NCI-H2029 treated with DMSO at 0.1 percent for 48 hours (cell line): ENCODE data around the gene SPATA7.
"Not testable (repeated sequence)": the region's sequence is repeated elsewhere in the genome, so short reads cannot be mapped to it uniquely, and the experiment has no call there.

Experiments used
- DNase-seq: peaks from one replicate; lab custom pipeline; 2025; lab: John Stamatoyannopoulos, UW

Gene SPATA7

GRCh38 chr14:88385212-88386101 lies at the start of gene SPATA7:
TSS of gene SPATA7 (plus strand) at chr14:88385657. CDS start at chr14:88385819, 162 bp downstream.
- peak; percentile 27 for DNase-seq

GRCh38 chr14:88340357-88340756 lies 45.1 kb upstream of the SPATA7 start:
- no peak for DNase-seq

GRCh38 chr14:88342980-88343379 lies 42.5 kb upstream of the SPATA7 start:
- DNase-seq = no peak

GRCh38 chr14:88346048-88346639 lies 39.3 kb upstream of the SPATA7 start:
- DNase-seq = no peak

GRCh38 chr14:88348546-88348945 lies 36.9 kb upstream of the SPATA7 start:
- DNase-seq = no peak

- DNase-seq = peak; percentile 60
Observed at GRCh38 chr14:88351966-88352691, 33.3 kb upstream of the SPATA7 start.

GRCh38 chr14:88352698-88353097 lies 32.8 kb upstream of the SPATA7 start:
- peak; percentile 84 for DNase-seq

GRCh38 chr14:88354358-88354757 lies 31.1 kb upstream of the SPATA7 start:
- no peak for DNase-seq

GRCh38 chr14:88359500-88359899 lies 26.0 kb upstream of the SPATA7 start:
- DNase-seq = no peak

GRCh38 chr14:88363644-88364043 lies 21.8 kb upstream of the SPATA7 start:
- DNase-seq = no peak

- DNase-seq = no peak
Observed at GRCh38 chr14:88364710-88365413, 20.6 kb upstream of the SPATA7 start.

- no peak for DNase-seq
Observed at GRCh38 chr14:88369496-88369895, 16.0 kb upstream of the SPATA7 start.

- no peak for DNase-seq
Observed at GRCh38 chr14:88379706-88380343, 5.6 kb upstream of the SPATA7 start.

- no peak for DNase-seq
Observed at GRCh38 chr14:88380405-88380804, 5.1 kb upstream of the SPATA7 start.

GRCh38 chr14:88381634-88382033 lies 3.8 kb upstream of the SPATA7 start:
- not testable (repeated sequence) for DNase-seq

GRCh38 chr14:88384718-88385117 lies 739 bp upstream of the SPATA7 start:
- DNase-seq = no peak

GRCh38 chr14:88386256-88386794 lies 868 bp downstream of the SPATA7 start:
- no peak for DNase-seq

- DNase-seq = no peak
Observed at GRCh38 chr14:88388741-88389282, 3.4 kb downstream of the SPATA7 start.

GRCh38 chr14:88392609-88393008 lies 7.2 kb downstream of the SPATA7 start:
- no peak for DNase-seq

- DNase-seq = no peak
Observed at GRCh38 chr14:88411039-88411438, 25.6 kb downstream of the SPATA7 start.

- peak; percentile 2 for DNase-seq
Observed at GRCh38 chr14:88417594-88417993, 32.1 kb downstream of the SPATA7 start.
